ENCODE results near the gene ERICH6B.

DNA sequence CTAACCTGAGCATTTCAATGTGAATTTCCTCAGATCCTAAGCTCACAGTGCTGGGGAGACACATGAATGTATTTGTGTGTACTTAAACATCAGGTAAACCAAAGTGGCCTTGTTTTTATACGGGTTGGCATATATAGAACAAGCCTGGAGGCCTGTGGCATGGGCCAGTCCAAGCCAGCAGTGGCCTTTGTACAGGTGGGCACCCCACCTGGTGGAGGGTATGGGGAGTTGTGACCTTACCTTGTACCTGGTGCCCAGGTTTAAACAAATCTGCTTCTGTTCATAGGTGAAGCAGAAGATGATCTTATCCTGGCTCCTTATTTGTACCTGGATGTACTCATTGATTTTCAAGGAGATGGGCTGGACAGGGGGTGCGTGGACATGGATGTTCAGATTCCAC lies 71.0 kb downstream of the ERICH6B start:
- TF ChIP-seq HCFC1 (IDR thresholded peaks at IDR 0.05; ENCODE audit: low read depth, low read length), result no peak
- no peak for TF ChIP-seq FOXP1 (IDR thresholded peaks at IDR 0.05)
- TF ChIP-seq FOXP1 (CRISPR knock-in tag; IDR thresholded peaks at IDR 0.05), result no peak
- TF ChIP-seq SMC3 (IDR thresholded peaks at IDR 0.05; ENCODE audit: low read length), result no peak
- no peak for TF ChIP-seq KDM5B (CRISPR knock-in tag; IDR thresholded peaks at IDR 0.05; ENCODE audit: borderline replicate concordance)
- TF ChIP-seq RBFOX2 (IDR thresholded peaks at IDR 0.05; ENCODE audit: low read depth, low read length), result no peak
- TF ChIP-seq ARHGAP35 (CRISPR knock-in tag; IDR thresholded peaks at IDR 0.05; ENCODE audit: borderline replicate concordance), result no peak
- TF ChIP-seq, protein P1, sequence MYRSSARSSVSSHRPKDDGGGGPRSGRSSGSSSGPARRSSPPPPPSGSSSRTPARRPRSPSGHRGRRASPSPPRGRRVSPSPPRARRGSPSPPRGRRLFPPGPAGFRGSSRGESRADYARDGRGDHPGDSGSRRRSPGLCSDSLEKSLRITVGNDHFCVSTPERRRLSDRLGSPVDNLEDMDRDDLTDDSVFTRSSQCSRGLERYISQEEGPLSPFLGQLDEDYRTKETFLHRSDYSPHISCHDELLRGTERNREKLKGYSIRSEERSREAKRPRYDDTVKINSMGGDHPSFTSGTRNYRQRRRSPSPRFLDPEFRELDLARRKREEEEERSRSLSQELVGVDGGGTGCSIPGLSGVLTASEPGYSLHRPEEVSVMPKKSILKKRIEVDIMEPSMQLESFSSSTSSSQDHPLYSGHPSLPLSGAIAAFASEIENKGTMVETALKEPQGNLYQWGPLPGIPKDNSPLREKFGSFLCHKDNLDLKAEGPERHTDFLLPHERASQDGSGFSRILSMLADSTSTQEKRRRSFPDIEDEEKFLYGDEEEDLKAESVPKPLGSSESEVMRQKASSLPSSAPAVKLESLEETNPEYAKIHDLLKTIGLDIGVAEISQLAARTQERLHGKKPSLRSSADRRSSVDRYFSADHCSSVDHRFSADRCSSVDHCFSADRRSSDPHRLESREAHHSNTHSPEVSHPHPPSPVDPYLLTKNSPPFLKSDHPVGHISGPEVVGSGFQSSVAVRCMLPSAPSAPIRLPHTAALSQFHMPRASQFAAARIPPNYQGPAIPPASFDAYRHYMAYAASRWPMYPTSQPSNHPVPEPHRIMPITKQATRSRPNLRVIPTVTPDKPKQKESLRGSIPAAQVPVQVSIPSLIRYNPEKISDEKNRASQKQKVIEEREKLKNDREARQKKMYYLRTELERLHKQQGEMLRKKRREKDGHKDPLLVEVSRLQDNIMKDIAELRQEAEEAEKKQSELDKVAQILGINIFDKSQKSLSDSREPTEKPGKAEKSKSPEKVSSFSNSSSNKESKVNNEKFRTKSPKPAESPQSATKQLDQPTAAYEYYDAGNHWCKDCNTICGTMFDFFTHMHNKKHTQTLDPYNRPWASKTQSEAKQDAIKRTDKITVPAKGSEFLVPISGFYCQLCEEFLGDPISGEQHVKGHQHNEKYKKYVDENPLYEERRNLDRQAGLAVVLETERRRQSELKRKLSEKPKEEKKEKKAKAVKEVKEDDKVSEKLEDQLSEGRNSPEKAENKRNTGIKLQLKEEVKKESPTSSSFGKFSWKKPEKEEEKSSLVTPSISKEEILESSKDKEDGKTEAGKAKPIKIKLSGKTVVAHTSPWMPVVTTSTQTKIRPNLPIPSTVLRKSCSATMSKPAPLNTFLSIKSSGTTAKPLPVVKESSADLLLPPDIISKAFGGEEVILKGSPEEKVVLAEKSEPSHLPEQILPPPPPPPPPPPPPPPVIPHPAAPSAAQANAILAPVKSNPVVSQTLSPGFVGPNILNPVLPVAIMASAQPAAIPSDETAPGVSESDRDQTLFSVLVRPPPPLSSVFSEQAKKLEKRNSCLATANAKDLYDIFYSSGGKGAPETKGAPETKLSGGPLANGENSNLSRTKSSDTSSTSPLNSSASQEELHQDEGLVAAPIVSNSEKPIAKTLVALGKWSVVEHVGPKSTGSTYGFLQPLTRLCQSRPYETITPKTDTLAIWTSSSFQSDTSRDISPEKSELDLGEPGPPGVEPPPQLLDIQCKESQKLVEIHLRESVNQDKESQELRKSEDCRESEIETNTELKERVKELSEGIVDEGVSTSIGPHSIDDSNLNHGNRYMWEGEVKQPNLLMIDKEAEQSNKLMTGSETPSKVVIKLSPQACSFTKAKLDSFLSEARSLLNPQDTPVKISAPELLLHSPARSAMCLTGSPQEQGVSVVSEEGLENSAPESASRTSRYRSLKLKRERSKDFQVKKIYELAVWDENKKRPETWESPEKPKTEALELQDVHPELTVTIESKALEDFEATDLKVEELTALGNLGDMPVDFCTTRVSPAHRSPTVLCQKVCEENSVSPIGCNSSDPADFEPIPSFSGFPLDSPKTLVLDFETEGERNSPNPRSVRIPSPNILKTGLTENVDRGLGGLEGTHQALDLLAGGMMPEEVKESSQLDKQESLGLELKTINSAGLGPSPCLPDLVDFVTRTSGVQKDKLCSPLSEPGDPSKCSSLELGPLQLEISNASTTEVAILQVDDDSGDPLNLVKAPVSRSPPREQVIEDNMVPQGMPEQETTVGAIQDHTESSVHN (CRISPR knock-in tag; IDR thresholded peaks at IDR 0.05), result no peak
